Activated CD8-positive, alpha-beta memory T cell treated with anti-CD3 and anti-CD28 coated beads, Interleukin-2, amount 50 U/mL, for 4 hours (primary cell): ENCODE results near the gene WDR1.

ENCODE experiments used
- DNase-seq: peaks from one replicate; pipeline ENCODE4 v3.0.0-alpha.2; 2020

Gene WDR1

GRCh38 chr4:10097906-10098779 is 18.5 kb downstream of the WDR1 start:
- no peak for DNase-seq

GRCh38 chr4:10096978-10097335 is 19.6 kb downstream of the WDR1 start:
- no peak for DNase-seq

- DNase-seq: peak; percentile 85
Observed at GRCh38 chr4:10096201-10096977, 20.2 kb downstream of the WDR1 start.

- DNase-seq: peak; percentile 39
Observed at GRCh38 chr4:10095296-10095991, 21.2 kb downstream of the WDR1 start.

GRCh38 chr4:10094841-10095240 is 21.8 kb downstream of the WDR1 start:
- no peak for DNase-seq

GRCh38 chr4:10093801-10094552 is 22.6 kb downstream of the WDR1 start:
- no peak for DNase-seq

- DNase-seq: no peak
Observed at GRCh38 chr4:10093271-10093621, 23.4 kb downstream of the WDR1 start.

GRCh38 chr4:10092481-10093270 is 23.9 kb downstream of the WDR1 start:
- DNase-seq: no peak

GRCh38 chr4:10091531-10092181 is 24.9 kb downstream of the WDR1 start:
- DNase-seq: no peak

GRCh38 chr4:10090467-10091250 is 25.9 kb downstream of the WDR1 start:
- DNase-seq: no peak

GRCh38 chr4:10089346-10089745 is 27.3 kb downstream of the WDR1 start:
- no peak for DNase-seq

GRCh38 chr4:10088135-10089010 is 28.2 kb downstream of the WDR1 start:
- DNase-seq: no peak

GRCh38 chr4:10087152-10087791 is 29.3 kb downstream of the WDR1 start:
- no peak for DNase-seq

- no peak for DNase-seq
Observed at GRCh38 chr4:10086506-10087120, 30.0 kb downstream of the WDR1 start.

GRCh38 chr4:10085828-10086505 is 30.6 kb downstream of the WDR1 start:
- DNase-seq: peak; percentile 8

GRCh38 chr4:10085386-10085785 is 31.2 kb downstream of the WDR1 start:
- DNase-seq: peak; percentile 8

- peak; percentile 9 for DNase-seq
Observed at GRCh38 chr4:10084651-10085358, 31.8 kb downstream of the WDR1 start.
